Hematopoietic multipotent progenitor cell treated with erythropoietin and hydrocortisone succinate and interleukin-3 and kit ligand, for 15 days (in vitro differentiated cells): ENCODE results near the gene APOBEC4.

ENCODE experiments used
- DNase-seq: peaks from one replicate; pipeline ENCODE4 v3.0.0-alpha.2; 2015; ENCODE audit warnings: low spot score

APOBEC4 gene

DNA sequence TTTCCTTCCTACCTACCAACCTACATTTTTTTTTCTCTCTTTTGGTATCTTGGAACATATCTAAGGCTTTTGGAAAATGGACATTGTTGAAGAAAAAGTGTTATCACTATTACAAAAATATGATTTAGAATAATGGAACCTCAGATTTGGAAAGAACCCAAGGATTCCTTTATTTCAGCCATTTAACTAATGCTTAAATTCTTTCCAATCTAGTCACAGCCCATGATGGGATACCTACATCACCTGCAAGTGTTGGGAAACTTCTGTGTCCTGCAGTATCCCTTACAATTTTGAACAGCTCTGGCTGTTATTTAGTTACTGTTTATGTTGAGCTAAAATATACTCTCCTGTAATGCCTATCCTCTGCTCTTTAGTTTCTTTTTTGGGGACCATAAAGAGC is 22.3 kb upstream of the APOBEC4 start:
- DNase-seq = no peak

DNA sequence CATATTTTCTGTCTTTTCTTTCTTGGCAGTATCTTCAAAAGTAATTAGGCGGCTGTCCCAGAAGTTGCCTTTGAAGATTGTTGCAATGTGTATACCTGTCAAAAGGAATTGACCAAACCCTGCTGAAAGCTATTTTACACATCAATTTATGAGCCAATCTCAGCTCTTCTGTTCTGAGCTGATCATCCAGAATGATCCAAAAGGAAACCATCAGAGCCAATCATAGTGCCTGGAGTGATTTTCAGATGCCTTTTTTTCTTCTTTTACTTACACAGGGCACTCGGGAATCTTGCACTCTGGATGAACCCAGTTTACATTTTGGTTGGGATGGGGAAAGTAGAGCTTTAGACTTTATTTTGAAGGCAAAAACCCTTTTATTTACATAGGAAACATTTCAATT is 21.8 kb upstream of the APOBEC4 start:
- no peak for DNase-seq

GRCh38 chr1:183674339-183674738 is 21.2 kb upstream of the APOBEC4 start:
- no peak for DNase-seq

DNA sequence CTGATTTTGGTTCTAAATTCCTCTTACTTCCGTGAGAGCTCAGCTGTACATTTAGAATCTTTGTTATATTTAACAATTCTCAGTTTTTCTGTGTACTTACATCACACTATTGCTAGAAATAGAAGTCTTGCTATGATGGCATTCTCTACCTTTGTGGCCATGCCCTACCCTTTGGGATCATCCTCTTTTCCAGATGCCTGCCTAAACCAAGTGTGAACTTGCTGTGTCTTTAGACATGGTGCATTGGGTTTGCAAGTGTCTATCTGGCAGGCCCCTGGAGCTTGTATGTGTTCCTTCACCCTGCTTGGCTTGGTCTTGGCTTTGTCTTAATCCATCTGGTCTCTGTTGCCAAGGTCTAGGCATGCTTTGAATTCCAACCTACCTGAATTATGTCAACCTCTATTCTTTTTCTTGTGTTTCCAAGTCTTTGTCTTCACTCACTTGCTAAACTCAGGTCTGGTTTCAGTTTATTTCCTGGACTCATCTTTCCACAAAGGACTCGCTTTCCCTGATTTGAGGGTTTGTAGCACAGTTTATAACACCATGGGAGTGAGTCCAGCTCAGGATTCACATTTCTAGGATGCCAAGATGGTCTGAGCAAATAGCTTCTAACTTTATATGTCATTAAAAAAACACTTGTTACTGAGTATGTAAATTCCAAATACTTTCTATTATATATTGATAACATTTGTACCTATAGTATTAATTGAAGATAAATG is 20.6 kb upstream of the APOBEC4 start:
- DNase-seq = no peak

GRCh38 chr1:183670169-183670568 is 17.1 kb upstream of the APOBEC4 start:
- DNase-seq = no peak

GRCh38 chr1:183656355-183656754 is 3.2 kb upstream of the APOBEC4 start:
- DNase-seq = no peak

DNA sequence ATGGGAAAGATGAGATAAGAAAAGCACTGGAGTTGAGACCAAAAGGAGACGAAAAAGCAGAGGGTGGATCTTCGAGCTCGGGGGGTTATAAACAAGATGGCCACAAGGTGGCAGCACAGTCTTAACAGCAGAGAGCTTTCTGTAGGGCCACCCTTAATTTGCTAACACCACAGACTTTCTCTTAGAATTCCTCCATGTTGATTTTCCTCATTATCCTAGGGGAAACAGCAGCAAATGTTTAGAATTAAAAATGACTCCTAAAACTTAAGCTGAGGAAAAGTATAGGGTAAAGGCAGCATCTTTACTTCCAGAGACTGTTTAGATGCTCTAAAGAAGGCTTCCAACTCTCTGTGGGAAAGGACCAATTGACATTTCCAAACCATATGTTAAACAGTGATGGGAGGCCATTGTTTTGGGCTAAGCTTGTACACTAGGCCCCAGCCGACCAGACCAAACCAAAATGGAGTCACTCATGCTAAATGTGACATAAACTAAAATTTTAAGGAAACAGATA is 2.5 kb upstream of the APOBEC4 start:
- DNase-seq = peak; percentile 70

- DNase-seq = no peak
Measured at GRCh38 chr1:183654706-183655105, 1.6 kb upstream of the APOBEC4 start.

DNA sequence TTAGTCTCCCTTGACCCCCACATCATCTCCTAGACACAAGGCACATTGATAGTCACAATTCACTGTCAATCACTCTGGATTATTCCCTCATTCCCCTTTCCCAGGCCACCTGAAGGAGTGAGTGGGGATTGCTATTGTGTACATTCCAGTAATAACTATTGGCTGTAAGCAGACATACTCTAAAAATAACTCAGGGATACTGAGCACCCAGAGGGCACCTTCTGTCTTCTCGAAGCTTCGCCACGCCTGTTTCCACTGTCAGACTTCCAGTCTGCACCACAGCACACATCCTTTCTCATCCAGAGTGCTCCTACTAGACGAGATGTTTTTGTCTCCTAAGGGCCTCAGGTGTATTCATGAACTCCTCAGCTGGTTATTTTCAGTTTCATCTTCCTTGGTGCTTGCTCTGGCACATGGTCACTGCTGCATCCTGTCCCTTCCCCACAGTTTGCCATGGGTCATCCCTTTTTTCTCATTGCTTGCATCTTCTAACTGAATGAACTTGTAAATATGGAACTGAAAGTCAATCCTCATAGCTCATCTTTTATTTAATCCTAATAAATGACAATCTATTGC is 848 bp upstream of the APOBEC4 start:
- DNase-seq = no peak

GRCh38 chr1:183653462-183653794 is 312 bp upstream of the APOBEC4 start:
- no peak for DNase-seq

DNA sequence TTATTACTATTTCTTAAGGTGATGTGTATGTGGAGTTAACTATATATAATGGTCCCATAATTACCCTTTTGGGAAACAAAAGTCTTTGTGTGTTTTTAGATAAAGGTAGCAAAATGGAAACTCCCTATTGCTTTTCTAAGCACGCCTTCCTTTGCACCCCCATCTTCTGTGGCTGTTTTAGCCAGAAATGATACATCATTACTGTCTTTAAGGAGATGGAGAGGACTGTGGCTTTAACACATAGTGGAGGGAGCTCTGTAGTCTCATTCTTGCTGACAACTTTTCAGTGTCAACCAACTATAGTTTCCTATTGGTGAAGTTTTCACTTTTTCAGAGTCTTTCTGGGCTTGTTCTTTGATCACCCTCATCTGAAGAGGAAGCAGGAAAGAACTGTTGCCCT is 1.0 kb downstream of the APOBEC4 start:
- DNase-seq = no peak

DNA sequence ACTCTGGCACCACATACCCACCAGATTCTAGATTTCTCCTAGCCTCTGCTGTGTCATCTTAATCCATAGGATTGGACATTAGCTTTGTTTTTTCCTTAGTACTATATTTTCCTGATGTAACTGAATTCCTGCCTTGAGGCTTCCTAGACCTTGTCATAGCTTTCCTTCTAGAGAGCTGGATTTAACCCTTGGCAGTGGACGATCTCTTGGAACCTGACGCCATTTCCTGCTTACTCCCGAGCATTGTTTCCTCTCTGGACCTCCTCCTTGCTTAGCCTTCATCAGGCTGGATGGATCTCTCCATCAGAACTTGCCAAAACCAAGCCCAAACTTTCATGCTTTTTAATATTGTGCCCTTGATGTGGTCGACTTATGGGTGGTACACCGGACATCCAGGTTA is 1.5 kb downstream of the APOBEC4 start:
- no peak for DNase-seq

DNA sequence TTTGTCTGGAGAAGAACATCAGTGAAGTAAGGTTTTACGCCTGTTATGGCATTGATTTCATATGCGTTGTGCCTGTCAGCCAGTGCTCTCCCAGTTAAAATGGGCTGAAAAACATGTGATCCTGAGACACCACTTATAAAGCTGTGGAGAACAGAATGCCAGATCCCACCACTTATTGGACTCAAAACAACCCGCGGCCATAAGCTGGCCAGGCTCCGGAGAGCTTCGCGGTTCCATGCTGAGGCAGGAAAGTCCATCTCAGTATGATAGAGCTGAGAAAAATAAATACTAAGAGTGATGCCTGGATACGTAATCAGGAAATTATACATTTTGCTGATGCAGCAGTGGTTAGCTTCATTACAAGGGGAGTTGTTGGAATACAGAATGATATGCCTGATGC is 5.1 kb downstream of the APOBEC4 start:
- no peak for DNase-seq

DNA sequence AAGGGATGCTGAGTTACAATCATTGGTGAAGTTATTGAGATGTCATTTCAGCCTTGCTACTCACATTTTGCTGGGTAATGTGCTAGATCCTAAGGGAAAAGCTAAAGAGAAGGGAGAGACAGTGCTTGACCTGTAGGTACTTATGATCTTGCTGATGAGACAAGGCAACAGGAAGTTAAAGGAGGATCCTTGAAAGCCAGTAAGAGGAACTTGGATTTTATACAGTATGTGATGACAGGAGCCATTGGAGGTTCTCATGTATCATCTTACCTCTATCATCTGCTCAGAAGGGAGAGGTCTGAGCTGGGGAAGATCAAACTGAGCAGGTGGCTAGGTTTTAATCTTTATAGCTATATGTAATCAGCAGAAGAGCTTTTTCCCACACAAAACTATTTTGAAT is 6.3 kb downstream of the APOBEC4 start:
- DNase-seq = no peak

DNA sequence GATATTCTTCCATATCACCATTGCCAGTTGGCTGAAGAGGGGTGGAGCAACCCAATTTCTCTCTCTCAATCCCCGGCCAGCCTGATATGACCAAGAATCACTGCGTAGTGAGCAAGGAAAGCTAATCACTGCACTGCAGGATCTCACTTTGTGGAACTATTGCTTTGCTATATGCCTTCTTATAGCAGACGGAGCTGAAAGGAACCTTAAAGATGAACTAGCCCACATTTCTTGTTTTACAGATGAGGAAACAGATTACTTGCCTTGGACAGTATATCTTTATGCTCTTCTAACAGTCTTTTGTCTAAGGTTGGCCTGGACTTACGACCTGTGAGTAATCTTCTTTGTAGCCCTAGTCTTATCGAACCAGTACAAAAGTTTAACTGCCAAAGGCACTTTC is 7.6 kb downstream of the APOBEC4 start:
- no peak for DNase-seq

DNA sequence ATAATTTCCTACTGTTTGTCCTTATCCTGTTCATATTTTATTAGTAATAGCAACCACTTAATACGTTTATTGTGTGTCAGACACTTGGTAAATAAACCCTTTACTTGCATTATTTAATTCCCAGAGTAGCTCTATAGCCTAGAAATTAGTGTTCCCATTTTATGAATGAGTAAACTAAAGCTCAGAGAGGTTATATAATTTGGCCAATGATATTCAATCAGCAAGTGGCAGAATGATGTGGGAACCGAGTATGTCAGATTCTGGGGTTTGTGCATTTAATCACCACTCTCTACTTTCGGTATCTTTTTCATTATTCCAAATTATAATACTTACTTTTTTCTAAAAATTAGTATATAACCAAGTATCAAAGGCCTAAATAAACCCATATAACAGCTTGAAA is 10.9 kb downstream of the APOBEC4 start:
- no peak for DNase-seq

- DNase-seq = no peak
Measured at GRCh38 chr1:183640193-183640592, 12.9 kb downstream of the APOBEC4 start.

DNA sequence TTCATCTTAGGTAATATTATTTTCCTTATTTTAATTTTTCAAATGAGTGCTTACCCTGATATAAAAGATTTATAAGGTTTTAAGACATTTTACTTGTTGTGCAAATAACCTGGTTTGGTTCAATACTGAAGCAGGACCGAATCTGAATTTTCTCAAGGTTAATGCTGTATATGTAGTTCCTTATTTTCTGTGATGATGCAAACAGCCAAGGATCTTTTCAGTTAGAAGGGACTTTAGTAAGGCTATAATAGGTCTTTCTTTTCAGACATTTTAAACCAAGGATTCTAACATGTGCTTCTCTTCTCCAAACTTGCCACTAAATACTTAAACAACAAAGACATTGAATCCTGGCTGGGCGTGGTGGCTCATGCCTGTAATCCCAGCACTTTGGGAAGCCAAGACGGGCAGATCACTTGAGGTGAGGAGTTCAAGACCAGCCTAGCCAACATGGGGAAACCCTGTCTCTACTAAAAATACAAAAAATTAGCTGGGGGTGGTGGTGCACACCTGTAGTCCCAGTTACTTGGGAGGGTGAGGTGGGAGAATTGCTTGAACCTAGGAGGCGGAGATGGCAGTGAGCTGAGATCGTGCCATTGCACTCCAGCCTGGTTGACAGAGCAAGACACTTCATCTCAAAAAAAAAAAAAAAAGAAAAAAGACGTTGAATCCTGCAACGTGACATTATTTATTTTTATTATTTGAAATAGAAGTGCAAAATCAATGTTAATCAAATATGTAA is 14.3 kb downstream of the APOBEC4 start:
- DNase-seq = no peak

GRCh38 chr1:183636783-183637182 is 16.3 kb downstream of the APOBEC4 start:
- DNase-seq = no peak

DNA sequence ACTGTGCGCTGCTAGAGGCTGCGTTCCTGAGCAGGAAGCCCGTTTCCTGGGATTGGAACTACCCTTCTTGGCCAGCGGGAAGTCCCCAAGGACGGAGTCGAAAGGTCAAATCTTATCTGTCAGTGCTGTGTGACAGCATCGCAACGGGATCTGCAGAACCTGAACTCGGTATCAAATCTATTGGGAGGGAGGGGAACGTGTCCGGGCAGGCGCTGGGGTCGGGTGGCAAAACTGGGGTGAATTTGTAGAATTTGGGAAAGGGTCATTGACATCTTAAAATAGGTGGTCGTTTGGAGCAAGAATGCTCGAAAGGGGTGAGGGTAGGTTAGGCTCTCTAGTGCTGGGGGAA is 16.8 kb downstream of the APOBEC4 start:
- no peak for DNase-seq

- DNase-seq = peak; percentile 88
Measured at GRCh38 chr1:183635606-183636333, 17.3 kb downstream of the APOBEC4 start, which contains the start of gene ARPC5. TSS of gene ARPC5 (minus strand) at chr1:183635783. CDS start at chr1:183635659, 124 bp downstream.

GRCh38 chr1:183635099-183635605 is 18.0 kb downstream of the APOBEC4 start:
- DNase-seq = peak; percentile 9
